Measurements from ENCODE around the gene HPD.
"Not testable (repeated sequence)": the region's sequence is repeated elsewhere in the genome, so short reads cannot be mapped to it uniquely, and the experiment has no call there.

DNA sequence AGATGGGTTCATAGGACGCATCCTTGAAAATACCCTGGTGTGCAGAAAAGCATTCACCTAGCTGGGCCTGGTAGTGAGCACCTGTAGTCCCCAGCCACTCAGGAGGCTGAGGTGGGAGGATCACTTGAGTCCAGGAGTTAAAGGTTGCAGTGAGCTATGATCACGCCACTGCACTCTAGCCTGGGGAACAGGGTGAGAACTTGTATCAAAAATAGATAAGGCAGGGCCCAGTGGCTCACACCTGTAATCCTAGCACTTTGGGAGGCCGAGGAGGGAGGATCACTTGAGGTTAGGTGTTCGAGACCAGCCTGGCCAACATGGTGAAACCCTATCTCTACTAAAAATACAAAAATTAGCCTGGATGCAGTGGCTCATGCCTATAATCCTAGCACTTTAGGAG is 2.0 kb upstream of the HPD start:
- TF ChIP-seq, protein P1, sequence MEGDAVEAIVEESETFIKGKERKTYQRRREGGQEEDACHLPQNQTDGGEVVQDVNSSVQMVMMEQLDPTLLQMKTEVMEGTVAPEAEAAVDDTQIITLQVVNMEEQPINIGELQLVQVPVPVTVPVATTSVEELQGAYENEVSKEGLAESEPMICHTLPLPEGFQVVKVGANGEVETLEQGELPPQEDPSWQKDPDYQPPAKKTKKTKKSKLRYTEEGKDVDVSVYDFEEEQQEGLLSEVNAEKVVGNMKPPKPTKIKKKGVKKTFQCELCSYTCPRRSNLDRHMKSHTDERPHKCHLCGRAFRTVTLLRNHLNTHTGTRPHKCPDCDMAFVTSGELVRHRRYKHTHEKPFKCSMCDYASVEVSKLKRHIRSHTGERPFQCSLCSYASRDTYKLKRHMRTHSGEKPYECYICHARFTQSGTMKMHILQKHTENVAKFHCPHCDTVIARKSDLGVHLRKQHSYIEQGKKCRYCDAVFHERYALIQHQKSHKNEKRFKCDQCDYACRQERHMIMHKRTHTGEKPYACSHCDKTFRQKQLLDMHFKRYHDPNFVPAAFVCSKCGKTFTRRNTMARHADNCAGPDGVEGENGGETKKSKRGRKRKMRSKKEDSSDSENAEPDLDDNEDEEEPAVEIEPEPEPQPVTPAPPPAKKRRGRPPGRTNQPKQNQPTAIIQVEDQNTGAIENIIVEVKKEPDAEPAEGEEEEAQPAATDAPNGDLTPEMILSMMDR (IDR thresholded peaks at IDR 0.05), result not testable (repeated sequence)
- TF ChIP-seq POLR2A (IDR thresholded peaks at IDR 0.05), result not testable (repeated sequence)

Measured in adrenal gland (tissue), 5 donors.